ENCODE results near the gene C15orf39. TPM values are rescaled to one million over a fixed set of nuclear protein-coding genes. Genes with fewer than 3 reads are reported as not detected.
"Not testable (repeated sequence)": the region's sequence is repeated elsewhere in the genome, so short reads cannot be mapped to it uniquely, and the experiment has no call there.

Gene C15orf39
- total RNA-seq, 2 donors from 2014 or later: 30.7 to 45.6 TPM

DNA sequence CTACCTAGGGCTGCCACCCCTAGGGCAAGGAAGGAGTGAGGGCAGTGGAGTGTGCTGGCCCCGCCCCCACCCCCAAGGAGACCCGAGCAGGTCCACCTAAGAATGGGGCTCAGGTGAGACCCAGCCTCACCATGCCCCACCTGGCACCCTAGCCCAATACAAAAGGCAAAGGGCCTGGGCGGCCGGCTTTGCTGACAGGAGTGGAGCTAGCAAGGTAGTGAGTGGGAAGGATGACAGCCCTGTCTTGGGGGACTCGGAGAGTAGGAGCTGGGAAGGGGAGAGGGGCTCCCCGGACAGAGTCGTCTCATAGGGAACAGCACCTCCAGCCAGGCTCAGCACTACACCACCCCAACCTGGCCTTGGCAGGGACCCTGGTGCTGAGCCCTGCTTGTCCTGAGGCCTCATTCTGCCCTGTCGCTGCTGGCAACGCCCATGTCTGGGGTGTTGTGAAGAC, 12.1 kb downstream of the C15orf39 start:
- peak overlapping the region; percentile 27 for H3K27ac Mint-ChIP-seq
- H3K36me3 Mint-ChIP-seq (ENCODE audit: low read depth): peaks cover 3% of the 10 kb centered on the region
- no peak for DNase-seq
- no peaks in the 10 kb centered on the region for H3K9me3 ChIP-seq (ENCODE audit: control insufficient read depth, low read length, poor library complexity, severe bottlenecking)
- H3K4me1 Mint-ChIP-seq: peaks cover 27% of the 10 kb centered on the region
- no peak overlapping the region for H3K4me3 Mint-ChIP-seq
- ATAC-seq: no peak
- no peaks in the 10 kb centered on the region for H3K27me3 Mint-ChIP-seq

- no peaks in the 10 kb centered on the region for H3K9me3 ChIP-seq (ENCODE audit: control insufficient read depth, low read length, poor library complexity, severe bottlenecking)
- Mint-ChIP-seq H3K36me3 (ENCODE audit: low read depth) (no peaks in the 10 kb centered on the region), H3K27ac (peak overlapping the region; percentile 27), H3K4me3 (peak overlapping the region; percentile 52), H3K4me1 (peaks cover 22% of the 10 kb centered on the region), H3K27me3 (no peaks in the 10 kb centered on the region)
- ATAC-seq (no peak), DNase-seq (no peak)
Observed at GRCh38 chr15:75214293-75215096, 12.8 kb downstream of the C15orf39 start.

DNA sequence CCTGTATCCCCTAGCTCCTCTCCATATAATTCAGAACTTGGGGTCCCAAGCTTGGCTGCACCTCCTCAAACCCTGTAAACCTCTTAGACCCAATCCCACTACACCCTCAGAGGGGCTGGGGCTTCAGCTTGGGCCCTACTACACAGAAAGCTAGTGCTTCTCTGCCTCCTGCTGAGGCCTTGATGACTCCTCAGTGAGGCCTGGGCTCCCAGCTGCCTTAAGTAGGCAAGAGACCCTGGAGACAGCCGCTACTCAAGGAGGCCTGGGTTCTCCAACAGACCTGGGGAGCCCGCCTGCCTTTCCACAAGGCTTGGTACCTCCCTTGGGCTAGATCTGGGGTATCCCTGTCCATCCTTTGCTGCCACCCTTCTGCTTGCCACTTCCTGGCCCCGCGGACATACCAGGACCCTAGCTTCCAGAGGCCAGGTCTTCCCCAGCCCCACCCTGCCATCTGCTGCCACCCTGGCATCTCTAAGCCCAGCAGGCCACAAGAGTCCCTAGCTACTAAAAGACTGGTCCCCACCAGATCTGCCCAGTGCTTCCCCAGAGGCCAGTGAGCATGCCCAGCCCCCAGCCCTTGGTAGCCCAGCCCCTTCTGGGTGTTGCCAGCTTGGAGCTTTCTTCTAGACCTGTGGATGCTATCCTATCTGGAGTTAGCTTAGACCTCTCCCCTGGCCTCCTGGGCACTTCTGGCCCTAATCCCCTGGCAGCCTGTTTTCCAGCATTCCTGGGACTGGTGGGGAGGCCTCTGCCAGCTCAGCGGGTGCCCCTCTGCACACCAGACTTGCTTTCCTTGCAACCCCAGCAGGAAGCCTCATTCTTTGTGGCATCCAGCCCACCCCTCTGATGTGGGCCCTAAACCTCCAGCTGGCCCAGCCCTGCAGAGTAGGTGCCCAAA, 13.7 kb downstream of the C15orf39 start:
- DNase-seq (no peak), ATAC-seq (no peak)
- peak overlapping the region; percentile 73 for H3K27ac Mint-ChIP-seq
- no peaks in the 10 kb centered on the region for H3K27me3 Mint-ChIP-seq
- no peak overlapping the region for H3K4me3 Mint-ChIP-seq
- peaks cover 17% of the 10 kb centered on the region for H3K4me1 Mint-ChIP-seq
- H3K9me3 ChIP-seq (ENCODE audit: control insufficient read depth, low read length, poor library complexity, severe bottlenecking): no peaks in the 10 kb centered on the region
- H3K36me3 Mint-ChIP-seq (ENCODE audit: low read depth): no peaks in the 10 kb centered on the region

DNA sequence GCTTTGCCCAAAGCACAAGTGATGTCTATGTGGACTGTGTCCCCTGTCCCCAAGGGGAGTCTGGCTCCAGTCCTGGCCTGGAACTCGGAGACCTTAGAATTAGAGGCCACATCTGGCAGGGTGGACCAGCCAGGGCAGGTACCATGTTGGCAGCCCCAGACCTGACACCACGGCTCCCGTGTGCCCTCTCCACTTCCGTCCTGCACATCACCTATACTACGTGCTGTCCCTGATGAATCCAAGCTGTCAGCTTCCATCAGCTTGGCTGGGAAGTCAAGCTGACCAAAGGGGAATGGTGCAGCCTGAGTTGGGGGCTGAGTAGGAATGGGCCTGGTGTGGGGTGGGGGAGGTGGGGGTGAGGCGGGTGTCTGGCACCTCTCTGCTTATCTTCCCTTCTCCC, 15.3 kb downstream of the C15orf39 start:
- no peaks in the 10 kb centered on the region for H3K36me3 Mint-ChIP-seq (ENCODE audit: low read depth)
- no peaks in the 10 kb centered on the region for H3K9me3 ChIP-seq (ENCODE audit: control insufficient read depth, low read length, poor library complexity, severe bottlenecking)
- no peaks in the 10 kb centered on the region for H3K27me3 Mint-ChIP-seq
- no peak overlapping the region for H3K27ac Mint-ChIP-seq
- no peak overlapping the region for H3K4me3 Mint-ChIP-seq
- H3K4me1 Mint-ChIP-seq: peaks cover 11% of the 10 kb centered on the region
- DNase-seq (no peak), ATAC-seq (no peak)

DNA sequence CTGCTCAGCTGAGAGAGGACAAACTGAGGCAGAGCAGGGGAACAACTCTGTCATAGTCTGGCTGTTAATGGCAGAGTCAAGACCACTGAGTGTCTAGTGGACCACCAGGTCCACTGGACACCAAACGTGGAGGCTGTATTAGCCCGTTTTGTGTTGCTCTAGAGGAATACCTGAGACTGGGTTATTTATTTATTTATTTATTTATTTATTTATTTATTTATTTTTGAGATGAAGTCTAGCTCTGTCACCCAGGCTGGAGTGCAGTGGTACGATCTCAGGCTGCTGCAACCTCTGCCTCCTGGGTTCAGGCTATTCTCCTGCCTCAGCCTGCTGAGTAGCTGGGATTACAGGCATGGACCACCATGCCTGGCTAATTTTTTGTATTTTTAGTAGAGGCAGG, 15.9 kb downstream of the C15orf39 start:
- ATAC-seq; DNase-seq; H3K9me3 ChIP-seq (ENCODE audit: control insufficient read depth, low read length, poor library complexity, severe bottlenecking); H3K36me3 Mint-ChIP-seq (ENCODE audit: low read depth); H3K4me3 Mint-ChIP-seq; H3K27me3 Mint-ChIP-seq; H3K4me1 Mint-ChIP-seq; H3K27ac Mint-ChIP-seq: not testable (repeated sequence)

GRCh38 chr15:75219507-75219929, 17.8 kb downstream of the C15orf39 start:
- not testable (repeated sequence) for DNase-seq; H3K4me1 Mint-ChIP-seq; H3K36me3 Mint-ChIP-seq (ENCODE audit: low read depth); H3K9me3 ChIP-seq (ENCODE audit: control insufficient read depth, low read length, poor library complexity, severe bottlenecking); ATAC-seq; H3K27me3 Mint-ChIP-seq; H3K4me3 Mint-ChIP-seq
- H3K27ac Mint-ChIP-seq: peak overlapping the region; percentile 4

- no peak for ATAC-seq
- Mint-ChIP-seq H3K36me3 (ENCODE audit: low read depth) (no peaks in the 10 kb centered on the region), H3K27ac (no peak overlapping the region), H3K27me3 (peaks cover 13% of the 10 kb centered on the region), H3K4me3 (no peak overlapping the region), H3K4me1 (no peaks in the 10 kb centered on the region)
- no peak for DNase-seq
- H3K9me3 ChIP-seq (ENCODE audit: control insufficient read depth, low read length, poor library complexity, severe bottlenecking): no peaks in the 10 kb centered on the region
Observed at GRCh38 chr15:75223688-75224087, 22.0 kb downstream of the C15orf39 start.

DNA sequence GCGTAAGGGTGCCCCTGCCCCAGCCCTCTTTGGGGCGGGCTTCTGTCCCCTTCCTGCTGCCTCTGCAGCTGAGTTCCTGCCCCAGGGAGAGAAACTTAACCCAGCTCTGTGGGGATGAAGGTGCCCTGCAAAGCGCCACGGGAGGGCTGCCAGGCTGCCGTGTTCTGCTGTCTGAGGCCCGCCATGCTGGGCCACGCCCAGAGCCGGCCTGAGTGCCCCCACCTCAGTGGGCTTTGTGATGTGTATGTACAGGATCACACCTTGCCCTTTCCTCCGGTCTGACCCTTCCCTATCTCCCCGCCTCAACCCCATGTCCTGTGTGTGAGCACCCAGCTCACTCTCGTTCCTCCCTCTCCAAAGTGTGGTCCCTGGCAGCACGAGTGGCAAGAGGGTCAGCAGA, 22.6 kb downstream of the C15orf39 start:
- H3K4me3 Mint-ChIP-seq: no peak overlapping the region
- no peaks in the 10 kb centered on the region for H3K4me1 Mint-ChIP-seq
- H3K36me3 Mint-ChIP-seq (ENCODE audit: low read depth): no peaks in the 10 kb centered on the region
- DNase-seq (no peak), ATAC-seq (no peak)
- H3K27me3 Mint-ChIP-seq: peaks cover 13% of the 10 kb centered on the region
- no peaks in the 10 kb centered on the region for H3K9me3 ChIP-seq (ENCODE audit: control insufficient read depth, low read length, poor library complexity, severe bottlenecking)
- peak overlapping the region; percentile 61 for H3K27ac Mint-ChIP-seq

- H3K4me3 Mint-ChIP-seq; H3K36me3 Mint-ChIP-seq (ENCODE audit: low read depth); H3K4me1 Mint-ChIP-seq; DNase-seq; H3K9me3 ChIP-seq (ENCODE audit: control insufficient read depth, low read length, poor library complexity, severe bottlenecking); ATAC-seq: not testable (repeated sequence)
- H3K27ac Mint-ChIP-seq: peak overlapping the region; percentile 61
- peaks cover 13% of the 10 kb centered on the region for H3K27me3 Mint-ChIP-seq
Observed at GRCh38 chr15:75225102-75225836, 23.6 kb downstream of the C15orf39 start.

- DNase-seq: no peak
- ATAC-seq: no peak
- Mint-ChIP-seq H3K27ac (no peak overlapping the region), H3K4me3 (no peak overlapping the region), H3K4me1 (peaks cover 2% of the 10 kb centered on the region), H3K36me3 (ENCODE audit: low read depth) (no peaks in the 10 kb centered on the region), H3K27me3 (peaks cover 13% of the 10 kb centered on the region)
- H3K9me3 ChIP-seq (ENCODE audit: control insufficient read depth, low read length, poor library complexity, severe bottlenecking): no peaks in the 10 kb centered on the region
Observed at GRCh38 chr15:75225951-75226732, 24.5 kb downstream of the C15orf39 start.

- H3K4me1 Mint-ChIP-seq; H3K9me3 ChIP-seq (ENCODE audit: control insufficient read depth, low read length, poor library complexity, severe bottlenecking); H3K4me3 Mint-ChIP-seq; H3K27ac Mint-ChIP-seq; H3K36me3 Mint-ChIP-seq (ENCODE audit: low read depth); DNase-seq; ATAC-seq: not testable (repeated sequence)
- peaks cover 20% of the 10 kb centered on the region for H3K27me3 Mint-ChIP-seq
Observed at GRCh38 chr15:75227112-75227511, 25.4 kb downstream of the C15orf39 start.

- DNase-seq (no peak), ATAC-seq (no peak)
- Mint-ChIP-seq H3K4me1 (peaks cover 2% of the 10 kb centered on the region), H3K27ac (no peak overlapping the region), H3K4me3 (no peak overlapping the region), H3K27me3 (peaks cover 26% of the 10 kb centered on the region), H3K36me3 (ENCODE audit: low read depth) (peaks cover 6% of the 10 kb centered on the region)
- H3K9me3 ChIP-seq (ENCODE audit: control insufficient read depth, low read length, poor library complexity, severe bottlenecking): no peaks in the 10 kb centered on the region
Observed at GRCh38 chr15:75227663-75228280, 26.1 kb downstream of the C15orf39 start.

All from T-helper 17 cell (primary cell).